Endothelial cell (in vitro differentiated cells): Measurements from ENCODE around the gene GATAD2B. TPM values are rescaled to one million over a fixed set of nuclear protein-coding genes. Genes with fewer than 3 reads are reported as not detected.
"Not testable (repeated sequence)": the region's sequence is repeated elsewhere in the genome, so short reads cannot be mapped to it uniquely, and the experiment has no call there.

Source experiments
- DNase-seq: peaks from one replicate; pipeline ENCODE4 v3.0.0; 2021; ENCODE audit warnings: low spot score
- H3K27ac Mint-ChIP-seq: one replicate; pipeline ENCODE4 v1.8.0; 2021; ENCODE audit warnings: mixed read lengths, inconsistent platforms; ENCODE audit not compliant: unreplicated experiment
- H3K27me3 Mint-ChIP-seq: one replicate; pipeline ENCODE4 v1.8.0; 2021; ENCODE audit warnings: mild to moderate bottlenecking, moderate library complexity, mixed read lengths, inconsistent platforms; ENCODE audit not compliant: unreplicated experiment
- H3K36me3 Mint-ChIP-seq: one replicate; pipeline ENCODE4 v1.8.0; 2021; ENCODE audit warnings: mild to moderate bottlenecking, low read depth, mixed read lengths, inconsistent platforms; ENCODE audit not compliant: unreplicated experiment
- H3K4me1 Mint-ChIP-seq: one replicate; pipeline ENCODE4 v1.8.0; 2021; ENCODE audit warnings: mild to moderate bottlenecking, mixed read lengths, inconsistent platforms; ENCODE audit not compliant: unreplicated experiment
- H3K4me3 Mint-ChIP-seq: one replicate; pipeline ENCODE4 v1.8.0; 2021; ENCODE audit warnings: mild to moderate bottlenecking, mixed read lengths, inconsistent platforms; ENCODE audit not compliant: unreplicated experiment
- H3K9me3 Mint-ChIP-seq: one replicate; pipeline ENCODE4 v1.8.0; 2021; ENCODE audit warnings: mixed read lengths, inconsistent platforms; ENCODE audit not compliant: unreplicated experiment
- CTCF ChIP-seq: fragments of 200-600 bp; sonication (generic); IDR thresholded peaks from one replicate; pipeline ENCODE4 v1.5.0; 2021; ENCODE audit warnings: antibody characterized with exemption; ENCODE audit not compliant: unreplicated experiment
- total RNA-seq: library from RNA; stranded (reverse); fragmentation: NEBNext Ultra II Directional; extraction: Animal tissue kit (Norgen Biotek cat#: 25700); gene quantifications from one replicate; pipeline ENCODE4 v1.2.1, GENCODE V29; 2021; ENCODE audit not compliant: unreplicated experiment

Gene GATAD2B
- total RNA-seq, 1 donor from 2014 or later: 45.4 TPM

- Mint-ChIP-seq H3K27me3 (peaks cover 4% of the 10 kb centered on the region), H3K27ac (no peak overlapping the region), H3K4me3 (no peak overlapping the region)
Observed at GRCh38 chr1:153790313-153790965, 132.3 kb downstream of the GATAD2B start.

GRCh38 chr1:153789478-153790034 is 133.2 kb downstream of the GATAD2B start:
- Mint-ChIP-seq H3K9me3 (no peaks in the 10 kb centered on the region), H3K4me3 (no peak overlapping the region), H3K36me3 (no peaks in the 10 kb centered on the region), H3K4me1 (peaks cover 13% of the 10 kb centered on the region), H3K27ac (no peak overlapping the region), H3K27me3 (peaks cover 1% of the 10 kb centered on the region)
- DNase-seq: no peak
- no peak for TF ChIP-seq CTCF

More at GRCh38 chr1:153790313-153790965, 132.3 kb downstream of the GATAD2B start:
- no peak for DNase-seq
- H3K9me3 Mint-ChIP-seq: no peaks in the 10 kb centered on the region
- H3K36me3 Mint-ChIP-seq: no peaks in the 10 kb centered on the region
- H3K4me1 Mint-ChIP-seq: peaks cover 15% of the 10 kb centered on the region
- TF ChIP-seq CTCF: no peak

GRCh38 chr1:153786038-153786790 is 136.6 kb downstream of the GATAD2B start:
- Mint-ChIP-seq H3K4me1 (peaks cover 14% of the 10 kb centered on the region), H3K27ac (no peak overlapping the region), H3K4me3 (no peak overlapping the region), H3K9me3 (no peaks in the 10 kb centered on the region), H3K27me3 (no peaks in the 10 kb centered on the region), H3K36me3 (no peaks in the 10 kb centered on the region)
- no peak for DNase-seq
- TF ChIP-seq CTCF: no peak

- no peak for TF ChIP-seq CTCF
- no peaks in the 10 kb centered on the region for H3K9me3 Mint-ChIP-seq
- peak overlapping the region; percentile 92 for H3K27ac Mint-ChIP-seq
Observed at GRCh38 chr1:153783233-153784190, 139.3 kb downstream of the GATAD2B start.

GRCh38 chr1:153782648-153783047 is 140.1 kb downstream of the GATAD2B start:
- H3K36me3 Mint-ChIP-seq: peaks cover 15% of the 10 kb centered on the region
- not testable (repeated sequence) for H3K9me3 Mint-ChIP-seq, DNase-seq
- H3K4me3 Mint-ChIP-seq: peak overlapping the region; percentile 86
- H3K27ac Mint-ChIP-seq: peak overlapping the region; percentile 92
- peaks cover 13% of the 10 kb centered on the region for H3K4me1 Mint-ChIP-seq
- H3K27me3 Mint-ChIP-seq: peaks cover 12% of the 10 kb centered on the region

More at GRCh38 chr1:153783233-153784190, 139.3 kb downstream of the GATAD2B start:
- Mint-ChIP-seq H3K4me1 (peaks cover 9% of the 10 kb centered on the region), H3K27me3 (peaks cover 8% of the 10 kb centered on the region), H3K36me3 (peaks cover 9% of the 10 kb centered on the region), H3K4me3 (peak overlapping the region; percentile 86)
- DNase-seq: peak; percentile 92
